ENCODE measurements around the gene RPL41. TPM values are rescaled to one million over a fixed set of nuclear protein-coding genes. Genes with fewer than 3 reads are reported as not detected.

Gene RPL41
- total and polyA plus RNA-seq, 9 of the 15 experiments (the other 6 are each of a cell fraction or from before 2014, with no cell fraction given): 3,403 to 11,276 (median 5,604) TPM

- TF ChIP-seq TBP (optimal IDR thresholded peaks at IDR 0.05; ENCODE audit: low read depth, low read length) (no peak), KAT2B (IDR thresholded peaks at IDR 0.05; ENCODE audit: low read depth, low read length) (no peak), KAT7 (CRISPR knock-in tag; IDR thresholded peaks at IDR 0.05; ENCODE audit: borderline replicate concordance) (no peak), CTBP1 (IDR thresholded peaks at IDR 0.05; ENCODE audit: borderline replicate concordance) (peak; percentile 69; the same call in 1 of the 2 replicates), TRIM24 (IDR thresholded peaks at IDR 0.05) (peak in 1 of 2 experiments; percentile 11; a peak in 1 of 4 replicates), ZNF766 (CRISPR knock-in tag; conservative IDR thresholded peaks at IDR 0.05) (peak; percentile 65), PATZ1 (CRISPR knock-in tag; IDR thresholded peaks at IDR 0.05; ENCODE audit: borderline replicate concordance) (peak; percentile 85; the same call in 1 of the 2 replicates), ZNF311 (CRISPR knock-in tag; IDR thresholded peaks at IDR 0.05) (peak; percentile 76), MYBL2 (IDR thresholded peaks at IDR 0.05; ENCODE audit: low read depth) (no peak), MYBL2 (CRISPR knock-in tag; IDR thresholded peaks at IDR 0.05; ENCODE audit: borderline replicate concordance) (no peak), ZNF445 (CRISPR knock-in tag; IDR thresholded peaks at IDR 0.05; ENCODE audit: low read depth) (peak; percentile 92), KDM4B (IDR thresholded peaks at IDR 0.05; ENCODE audit: borderline replicate concordance in 2 of 2, low read depth in 1 of 2) (no peak), CBX8 (IDR thresholded peaks at IDR 0.05; ENCODE audit: borderline replicate concordance, extremely low read depth, low read depth, low read length, poor library complexity, severe bottlenecking) (no peak), ZNF431 (CRISPR knock-in tag; IDR thresholded peaks at IDR 0.05) (peak; percentile 42; the same call in 1 of the 2 replicates), KLF13 (tag; IDR thresholded peaks at IDR 0.05; ENCODE audit: borderline replicate concordance, low read depth) (no peak)
- TF ChIP-seq, protein P1, sequence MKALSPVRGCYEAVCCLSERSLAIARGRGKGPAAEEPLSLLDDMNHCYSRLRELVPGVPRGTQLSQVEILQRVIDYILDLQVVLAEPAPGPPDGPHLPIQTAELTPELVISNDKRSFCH (CRISPR knock-in tag; IDR thresholded peaks at IDR 0.05): peak; percentile 31; the same call in 1 of the 2 replicates
- TF ChIP-seq, protein P1 (tag; IDR thresholded peaks at IDR 0.05): no peak
- TF ChIP-seq, protein P2, sequence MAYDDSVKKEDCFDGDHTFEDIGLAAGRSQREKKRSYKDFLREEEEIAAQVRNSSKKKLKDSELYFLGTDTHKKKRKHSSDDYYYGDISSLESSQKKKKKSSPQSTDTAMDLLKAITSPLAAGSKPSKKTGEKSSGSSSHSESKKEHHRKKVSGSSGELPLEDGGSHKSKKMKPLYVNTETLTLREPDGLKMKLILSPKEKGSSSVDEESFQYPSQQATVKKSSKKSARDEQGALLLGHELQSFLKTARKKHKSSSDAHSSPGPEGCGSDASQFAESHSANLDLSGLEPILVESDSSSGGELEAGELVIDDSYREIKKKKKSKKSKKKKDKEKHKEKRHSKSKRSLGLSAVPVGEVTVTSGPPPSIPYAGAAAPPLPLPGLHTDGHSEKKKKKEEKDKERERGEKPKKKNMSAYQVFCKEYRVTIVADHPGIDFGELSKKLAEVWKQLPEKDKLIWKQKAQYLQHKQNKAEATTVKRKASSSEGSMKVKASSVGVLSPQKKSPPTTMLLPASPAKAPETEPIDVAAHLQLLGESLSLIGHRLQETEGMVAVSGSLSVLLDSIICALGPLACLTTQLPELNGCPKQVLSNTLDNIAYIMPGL (CRISPR knock-in tag; IDR thresholded peaks at IDR 0.05): peak; percentile 67
Measured at GRCh38 chr12:56158029-56158925, 41.8 kb downstream of the RPL41 start, which contains the start of gene MYL6 (continued).

All from K562 (cell line).